ENCODE results near the gene SPON1.

SPON1 gene

DNA sequence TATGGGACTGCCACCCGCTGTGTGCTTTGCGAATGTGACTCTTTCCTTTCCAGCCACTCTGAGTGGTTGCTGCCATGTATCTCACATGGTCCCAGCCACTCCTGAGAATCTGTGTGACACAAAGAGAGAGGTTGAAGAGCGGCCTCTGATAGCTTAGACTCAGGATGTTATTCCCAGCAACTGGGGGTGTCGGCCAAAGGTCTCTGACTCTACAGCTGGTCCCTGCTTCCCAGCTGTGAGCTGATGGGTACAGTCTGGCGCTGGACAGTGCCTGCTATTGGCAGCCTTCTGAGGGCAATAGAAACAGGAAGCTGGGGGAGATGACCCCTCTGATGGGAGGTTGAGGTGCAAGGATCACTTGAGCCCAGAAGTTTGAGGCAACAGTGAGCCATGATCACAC, 291.3 kb downstream of the SPON1 start:
- Histone ChIP-seq H3K36me3 (ENCODE audit: insufficient read depth, insufficient read length, low read length) (no peaks in the 10 kb centered on the region), H3K27me3 (ENCODE audit: insufficient read depth, insufficient read length) (no peaks in the 10 kb centered on the region), H3K9ac (ENCODE audit: insufficient read length, low read depth) (no peak overlapping the region), H3K9me3 (ENCODE audit: insufficient read depth, low read length) (no peaks in the 10 kb centered on the region), H3K4me1 (ENCODE audit: insufficient read depth, insufficient read length) (no peaks in the 10 kb centered on the region), H3K4me3 (ENCODE audit: insufficient read length, low read depth) (no peak overlapping the region)
- TF ChIP-seq ZNF274 (IDR thresholded peaks at IDR 0.05; ENCODE audit: low read depth, low read length), result no peak
- no peak for TF ChIP-seq YY1 (IDR thresholded peaks at IDR 0.05; ENCODE audit: insufficient read depth, insufficient read length)
- no peak for TF ChIP-seq SUZ12 (IDR thresholded peaks at IDR 0.05; ENCODE audit: extremely low read depth, insufficient read depth, insufficient read length)
- no peak for DNase-seq (ENCODE audit: low read depth, low spot score)

DNA sequence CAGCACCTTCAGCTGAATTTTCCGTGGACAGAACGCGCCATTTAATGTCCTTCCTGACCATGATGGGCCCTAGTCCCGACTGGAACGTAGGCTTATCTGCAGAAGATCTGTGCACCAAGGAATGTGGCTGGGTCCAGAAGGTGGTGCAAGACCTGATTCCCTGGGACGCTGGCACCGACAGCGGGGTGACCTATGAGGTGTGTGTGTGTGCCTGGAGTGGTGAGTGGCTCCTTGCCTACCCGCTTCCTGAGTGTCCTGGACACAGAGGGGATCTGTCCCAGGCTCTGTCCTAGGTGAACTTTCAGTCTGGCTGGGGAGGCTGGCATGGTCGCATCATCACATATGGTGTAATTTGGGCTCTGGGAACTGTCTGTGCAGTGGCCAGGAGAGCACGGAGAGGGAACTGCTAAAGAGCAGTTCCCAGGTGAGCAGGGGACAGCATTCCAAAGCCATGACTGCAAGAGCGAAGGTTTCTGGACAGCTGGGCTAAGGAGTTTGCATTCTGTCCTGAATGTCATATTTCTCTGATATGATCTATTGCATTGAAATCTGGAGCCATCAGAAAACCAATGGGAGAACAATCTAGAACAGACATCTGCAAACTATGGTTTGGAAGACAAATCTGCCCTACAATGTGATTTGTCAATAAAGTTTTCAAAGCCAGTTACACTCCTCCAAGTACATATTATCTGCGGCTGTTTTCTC, 292.2 kb downstream of the SPON1 start:
- Histone ChIP-seq H3K9me3 (ENCODE audit: insufficient read depth, low read length) (no peaks in the 10 kb centered on the region), H3K4me3 (ENCODE audit: insufficient read length, low read depth) (no peak overlapping the region), H3K4me1 (ENCODE audit: insufficient read depth, insufficient read length) (peaks cover 2% of the 10 kb centered on the region), H3K36me3 (ENCODE audit: insufficient read depth, insufficient read length, low read length) (no peaks in the 10 kb centered on the region), H3K9ac (ENCODE audit: insufficient read length, low read depth) (no peak overlapping the region), H3K27me3 (ENCODE audit: insufficient read depth, insufficient read length) (no peaks in the 10 kb centered on the region)
- no peak for TF ChIP-seq SUZ12 (IDR thresholded peaks at IDR 0.05; ENCODE audit: extremely low read depth, insufficient read depth, insufficient read length)
- no peak for TF ChIP-seq ZNF274 (IDR thresholded peaks at IDR 0.05; ENCODE audit: low read depth, low read length)
- no peak for TF ChIP-seq YY1 (IDR thresholded peaks at IDR 0.05; ENCODE audit: insufficient read depth, insufficient read length)
- DNase-seq (ENCODE audit: low read depth, low spot score), result no peak

DNA sequence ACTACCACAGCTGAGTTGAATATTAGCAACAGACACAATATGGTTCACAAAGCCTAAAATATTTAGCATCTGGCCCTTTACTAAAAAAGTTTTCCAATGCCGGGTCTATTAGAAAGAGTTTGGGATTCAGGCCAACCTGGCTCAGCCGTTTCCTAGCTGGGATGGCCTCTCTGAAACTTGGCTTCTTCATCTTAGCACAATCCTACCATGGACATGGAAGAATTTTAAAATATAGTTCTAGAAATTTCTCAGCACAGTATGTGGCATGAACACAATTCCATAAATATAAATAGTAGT, 292.7 kb downstream of the SPON1 start:
- TF ChIP-seq ZNF274 (IDR thresholded peaks at IDR 0.05; ENCODE audit: low read depth, low read length) (no peak), YY1 (IDR thresholded peaks at IDR 0.05; ENCODE audit: insufficient read depth, insufficient read length) (no peak), SUZ12 (IDR thresholded peaks at IDR 0.05; ENCODE audit: extremely low read depth, insufficient read depth, insufficient read length) (no peak)
- Histone ChIP-seq H3K4me1 (ENCODE audit: insufficient read depth, insufficient read length) (peaks cover 2% of the 10 kb centered on the region), H3K27me3 (ENCODE audit: insufficient read depth, insufficient read length) (no peaks in the 10 kb centered on the region), H3K36me3 (ENCODE audit: insufficient read depth, insufficient read length, low read length) (no peaks in the 10 kb centered on the region), H3K4me3 (ENCODE audit: insufficient read length, low read depth) (no peak overlapping the region), H3K9ac (ENCODE audit: insufficient read length, low read depth) (no peak overlapping the region), H3K9me3 (ENCODE audit: insufficient read depth, low read length) (no peaks in the 10 kb centered on the region)
- no peak for DNase-seq (ENCODE audit: low read depth, low spot score)

GRCh38 chr11:14258221-14258935, 295.9 kb downstream of the SPON1 start:
- TF ChIP-seq SUZ12 (IDR thresholded peaks at IDR 0.05; ENCODE audit: extremely low read depth, insufficient read depth, insufficient read length) (no peak), YY1 (IDR thresholded peaks at IDR 0.05; ENCODE audit: insufficient read depth, insufficient read length) (no peak), ZNF274 (IDR thresholded peaks at IDR 0.05; ENCODE audit: low read depth, low read length) (no peak)
- Histone ChIP-seq H3K36me3 (ENCODE audit: insufficient read depth, insufficient read length, low read length) (no peaks in the 10 kb centered on the region), H3K27me3 (ENCODE audit: insufficient read depth, insufficient read length) (no peaks in the 10 kb centered on the region), H3K4me1 (ENCODE audit: insufficient read depth, insufficient read length) (peaks cover 2% of the 10 kb centered on the region), H3K9me3 (ENCODE audit: insufficient read depth, low read length) (no peaks in the 10 kb centered on the region), H3K4me3 (ENCODE audit: insufficient read length, low read depth) (no peak overlapping the region), H3K9ac (ENCODE audit: insufficient read length, low read depth) (no peak overlapping the region)
- DNase-seq (ENCODE audit: low read depth, low spot score), result no peak

DNA sequence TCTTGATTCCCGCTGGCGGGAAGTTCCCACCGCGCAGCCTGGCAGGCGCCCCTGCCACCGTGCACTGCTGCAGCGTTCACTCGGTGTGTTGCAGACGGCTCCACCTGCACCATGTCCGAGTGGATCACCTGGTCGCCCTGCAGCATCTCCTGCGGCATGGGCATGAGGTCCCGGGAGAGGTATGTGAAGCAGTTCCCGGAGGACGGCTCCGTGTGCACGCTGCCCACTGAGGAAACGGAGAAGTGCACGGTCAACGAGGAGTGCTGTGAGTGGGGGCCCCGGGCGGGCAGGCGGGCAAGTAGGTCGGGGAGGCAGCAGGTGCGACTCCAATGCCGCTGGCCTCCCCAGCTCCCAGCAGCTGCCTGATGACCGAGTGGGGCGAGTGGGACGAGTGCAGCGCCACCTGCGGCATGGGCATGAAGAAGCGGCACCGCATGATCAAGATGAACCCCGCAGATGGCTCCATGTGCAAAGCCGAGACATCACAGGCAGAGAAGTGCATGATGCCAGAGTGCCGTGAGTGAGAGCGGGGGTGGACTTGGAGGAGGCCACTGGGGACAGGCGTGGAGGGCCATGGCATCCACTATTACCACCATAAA, 296.8 kb downstream of the SPON1 start:
- DNase-seq (ENCODE audit: low read depth, low spot score), result no peak
- no peak for TF ChIP-seq YY1 (IDR thresholded peaks at IDR 0.05; ENCODE audit: insufficient read depth, insufficient read length)
- TF ChIP-seq ZNF274 (IDR thresholded peaks at IDR 0.05; ENCODE audit: low read depth, low read length), result no peak
- no peak for TF ChIP-seq SUZ12 (IDR thresholded peaks at IDR 0.05; ENCODE audit: extremely low read depth, insufficient read depth, insufficient read length)
- H3K27me3 ChIP-seq (ENCODE audit: insufficient read depth, insufficient read length), result no peaks in the 10 kb centered on the region

GRCh38 chr11:14259878-14260277, 297.4 kb downstream of the SPON1 start:
- TF ChIP-seq SUZ12 (IDR thresholded peaks at IDR 0.05; ENCODE audit: extremely low read depth, insufficient read depth, insufficient read length) (no peak), YY1 (IDR thresholded peaks at IDR 0.05; ENCODE audit: insufficient read depth, insufficient read length) (no peak), ZNF274 (IDR thresholded peaks at IDR 0.05; ENCODE audit: low read depth, low read length) (no peak)
- H3K36me3 ChIP-seq (ENCODE audit: insufficient read depth, insufficient read length, low read length), result peaks cover under 1% of the 10 kb centered on the region
- no peaks in the 10 kb centered on the region for H3K9me3 ChIP-seq (ENCODE audit: insufficient read depth, low read length)
- peaks cover 2% of the 10 kb centered on the region for H3K4me1 ChIP-seq (ENCODE audit: insufficient read depth, insufficient read length)
- H3K9ac ChIP-seq (ENCODE audit: insufficient read length, low read depth), result no peak overlapping the region
- no peak for DNase-seq (ENCODE audit: low read depth, low spot score)
- H3K4me3 ChIP-seq (ENCODE audit: insufficient read length, low read depth), result no peak overlapping the region
- no peaks in the 10 kb centered on the region for H3K27me3 ChIP-seq (ENCODE audit: insufficient read depth, insufficient read length)

More for the DNA sequence above, 296.8 kb downstream of the SPON1 start:
- Histone ChIP-seq H3K36me3 (ENCODE audit: insufficient read depth, insufficient read length, low read length) (no peaks in the 10 kb centered on the region), H3K9ac (ENCODE audit: insufficient read length, low read depth) (no peak overlapping the region), H3K4me3 (ENCODE audit: insufficient read length, low read depth) (no peak overlapping the region), H3K9me3 (ENCODE audit: insufficient read depth, low read length) (no peaks in the 10 kb centered on the region), H3K4me1 (ENCODE audit: insufficient read depth, insufficient read length) (peaks cover 2% of the 10 kb centered on the region)

DNA sequence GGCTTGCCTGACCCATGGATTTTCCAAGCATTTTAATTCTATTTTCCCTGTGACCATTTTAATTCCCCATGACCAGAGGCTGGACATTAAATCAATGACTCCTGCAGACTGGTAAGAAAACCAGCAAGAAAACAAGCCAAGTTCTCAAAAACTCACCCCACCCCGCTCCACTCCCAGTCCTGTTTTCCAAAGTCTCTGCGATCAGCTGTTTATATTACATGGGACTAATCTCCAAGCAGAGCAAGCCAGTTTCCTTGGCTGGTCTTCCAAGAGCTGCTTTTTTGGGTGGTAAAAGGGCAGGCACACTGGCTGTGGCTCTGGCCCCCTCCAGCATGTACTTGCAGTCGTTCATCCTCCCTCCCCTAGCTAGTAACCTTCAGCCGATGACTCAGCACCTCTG, 298.5 kb downstream of the SPON1 start:
- Histone ChIP-seq H3K4me1 (ENCODE audit: insufficient read depth, insufficient read length) (peaks cover 2% of the 10 kb centered on the region), H3K36me3 (ENCODE audit: insufficient read depth, insufficient read length, low read length) (peaks cover 12% of the 10 kb centered on the region), H3K4me3 (ENCODE audit: insufficient read length, low read depth) (no peak overlapping the region), H3K9ac (ENCODE audit: insufficient read length, low read depth) (no peak overlapping the region), H3K9me3 (ENCODE audit: insufficient read depth, low read length) (no peaks in the 10 kb centered on the region), H3K27me3 (ENCODE audit: insufficient read depth, insufficient read length) (no peaks in the 10 kb centered on the region)
- DNase-seq (ENCODE audit: low read depth, low spot score), result no peak
- TF ChIP-seq YY1 (IDR thresholded peaks at IDR 0.05; ENCODE audit: insufficient read depth, insufficient read length), result no peak
- TF ChIP-seq SUZ12 (IDR thresholded peaks at IDR 0.05; ENCODE audit: extremely low read depth, insufficient read depth, insufficient read length), result no peak
- TF ChIP-seq ZNF274 (IDR thresholded peaks at IDR 0.05; ENCODE audit: low read depth, low read length), result no peak

Data from NT2/D1 (cell line).